Endothelial cell of umbilical vein (primary cell): ENCODE measurements around the gene MAGI3.

Experiments used
- CTCF ChIP-seq, 2 donors: IDR thresholded peaks; 1 replicate in 1 of 2; 2 replicates in 1 of 2; pipeline ENCODE4 v1.5.1; 2011; ENCODE audit warnings: low read length in 2 of 2, mild to moderate bottlenecking in 2 of 2, moderate library complexity in 2 of 2, control low read depth in 1 of 2, inconsistent platforms in 1 of 2, low read depth in 1 of 2; ENCODE audit not compliant: insufficient read depth in 1 of 2; ENCODE audit errors: extremely low read depth in 1 of 2
- EZH2 ChIP-seq: IDR thresholded peaks from 2 replicates; pipeline ENCODE4 v1.6.1; 2012; ENCODE audit warnings: borderline replicate concordance, low read depth, mild to moderate bottlenecking, moderate library complexity, low read length, inconsistent platforms; ENCODE audit not compliant: severe bottlenecking
- FOS ChIP-seq: IDR thresholded peaks from 2 replicates; pipeline ENCODE4 v1.6.1; 2011; ENCODE audit warnings: mild to moderate bottlenecking, low read length, moderate library complexity, borderline replicate concordance; ENCODE audit not compliant: insufficient read depth
- JUN ChIP-seq: IDR thresholded peaks from 2 replicates; pipeline ENCODE4 v1.6.1; 2011; ENCODE audit warnings: borderline replicate concordance, low read depth; ENCODE audit not compliant: insufficient read length, insufficient read depth
- MAX ChIP-seq: IDR thresholded peaks from 2 replicates; pipeline ENCODE4 v1.6.1; 2011; ENCODE audit not compliant: insufficient read depth, insufficient read length
- POLR2A ChIP-seq: IDR thresholded peaks from 2 replicates; pipeline ENCODE4 v1.6.1; 2012; ENCODE audit warnings: low read depth, mild to moderate bottlenecking, control low read depth, low read length
- POLR2AphosphoS5 ChIP-seq: IDR thresholded peaks from 2 replicates; pipeline ENCODE4 v1.6.1; 2012; ENCODE audit warnings: low read depth, mild to moderate bottlenecking, control low read depth, low read length, moderate library complexity; ENCODE audit not compliant: insufficient read depth

GRCh38 chr1:113456967-113457366 is 66.7 kb downstream of the MAGI3 start:
- TF ChIP-seq CTCF (IDR thresholded peaks at IDR 0.05; ENCODE audit: extremely low read depth in 1 of 2, insufficient read depth in 1 of 2, low read depth in 1 of 2, low read length in 2 of 2) (no peak), POLR2AphosphoS5 (peak; percentile 45), MAX (no peak), JUN (peak; percentile 91), EZH2 (no peak), POLR2A (no peak), FOS (peak; percentile 98)
